ENCODE data around the gene MIPEP.

DNA sequence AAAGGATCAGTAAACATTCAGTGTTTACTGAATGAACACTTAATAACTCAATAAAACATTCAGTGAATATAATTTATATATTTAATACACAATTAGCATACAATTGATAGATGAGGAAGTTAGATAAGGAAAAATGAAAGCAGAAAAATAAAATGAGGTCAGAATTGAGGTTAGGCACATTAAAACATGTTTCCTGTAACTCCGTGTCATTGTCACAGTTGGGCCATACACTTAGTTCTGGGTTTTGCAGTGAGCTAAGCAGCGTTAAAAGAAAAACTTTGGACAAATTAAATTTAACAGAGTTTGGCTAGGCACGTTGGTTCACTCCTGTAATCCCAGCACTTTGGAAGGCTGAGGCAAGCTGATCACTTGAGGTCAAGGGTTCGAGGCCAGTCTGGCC, 71.4 kb downstream of the MIPEP start:
- TF ChIP-seq, protein P1, sequence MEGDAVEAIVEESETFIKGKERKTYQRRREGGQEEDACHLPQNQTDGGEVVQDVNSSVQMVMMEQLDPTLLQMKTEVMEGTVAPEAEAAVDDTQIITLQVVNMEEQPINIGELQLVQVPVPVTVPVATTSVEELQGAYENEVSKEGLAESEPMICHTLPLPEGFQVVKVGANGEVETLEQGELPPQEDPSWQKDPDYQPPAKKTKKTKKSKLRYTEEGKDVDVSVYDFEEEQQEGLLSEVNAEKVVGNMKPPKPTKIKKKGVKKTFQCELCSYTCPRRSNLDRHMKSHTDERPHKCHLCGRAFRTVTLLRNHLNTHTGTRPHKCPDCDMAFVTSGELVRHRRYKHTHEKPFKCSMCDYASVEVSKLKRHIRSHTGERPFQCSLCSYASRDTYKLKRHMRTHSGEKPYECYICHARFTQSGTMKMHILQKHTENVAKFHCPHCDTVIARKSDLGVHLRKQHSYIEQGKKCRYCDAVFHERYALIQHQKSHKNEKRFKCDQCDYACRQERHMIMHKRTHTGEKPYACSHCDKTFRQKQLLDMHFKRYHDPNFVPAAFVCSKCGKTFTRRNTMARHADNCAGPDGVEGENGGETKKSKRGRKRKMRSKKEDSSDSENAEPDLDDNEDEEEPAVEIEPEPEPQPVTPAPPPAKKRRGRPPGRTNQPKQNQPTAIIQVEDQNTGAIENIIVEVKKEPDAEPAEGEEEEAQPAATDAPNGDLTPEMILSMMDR (IDR thresholded peaks at IDR 0.05; ENCODE audit: low read depth, low read length) = no peak
- TF ChIP-seq POLR2A (IDR thresholded peaks at IDR 0.05; ENCODE audit: extremely low read depth, insufficient read length) = no peak
- TF ChIP-seq, protein P2, sequence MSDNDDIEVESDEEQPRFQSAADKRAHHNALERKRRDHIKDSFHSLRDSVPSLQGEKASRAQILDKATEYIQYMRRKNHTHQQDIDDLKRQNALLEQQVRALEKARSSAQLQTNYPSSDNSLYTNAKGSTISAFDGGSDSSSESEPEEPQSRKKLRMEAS (IDR thresholded peaks at IDR 0.05; ENCODE audit: low read depth, low read length) = no peak
